OCI-M2 (cell line): Measurements from ENCODE around the gene MYPOP.
"Not testable (repeated sequence)": the region's sequence is repeated elsewhere in the genome, so short reads cannot be mapped to it uniquely, and the experiment has no call there.

Source experiments
- DNase-seq: peaks from one replicate; lab custom pipeline; 2025; ENCODE audit not compliant: unreplicated experiment; lab: John Stamatoyannopoulos, UW

MYPOP gene

DNA sequence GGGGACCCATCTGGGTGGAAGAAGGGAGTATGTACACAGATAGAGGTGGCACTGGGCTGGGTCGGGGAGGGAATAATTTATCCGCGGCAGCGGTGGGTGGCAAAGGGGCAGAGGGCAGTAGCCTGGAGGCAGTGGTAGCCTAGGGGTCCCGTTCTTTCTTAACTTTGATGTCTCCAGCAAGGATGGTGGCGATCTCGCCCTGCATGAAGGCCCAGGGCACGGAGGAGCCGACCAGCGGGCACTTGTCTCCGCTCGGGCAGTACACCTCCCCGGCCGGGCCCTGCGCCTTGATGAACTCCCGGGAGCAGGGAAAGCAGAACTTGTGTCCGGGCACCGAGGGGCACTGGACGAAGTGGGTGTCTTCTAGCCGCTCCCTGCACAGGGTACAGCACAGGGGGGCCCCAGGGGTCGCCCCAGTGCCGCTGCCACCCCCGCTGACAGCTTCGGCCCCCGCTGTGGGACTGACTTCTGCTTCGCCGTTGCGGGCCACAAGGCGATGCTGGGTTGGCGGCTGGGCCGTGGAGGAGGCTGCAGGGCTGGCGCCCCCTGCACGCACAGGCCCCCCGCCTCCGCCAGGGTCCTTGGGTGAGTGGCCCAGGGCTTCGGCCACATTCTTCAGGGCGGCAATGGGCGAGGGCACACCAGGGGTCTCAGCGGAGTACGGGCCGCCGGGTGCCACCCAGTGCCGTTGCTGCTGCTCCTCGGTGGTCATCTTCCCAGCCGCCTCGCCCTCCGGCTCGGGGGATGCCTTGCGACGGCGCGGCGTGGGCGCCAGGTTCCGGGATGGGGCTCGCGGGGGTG is 18.3 kb downstream of the MYPOP start:
- no peak for DNase-seq

DNA sequence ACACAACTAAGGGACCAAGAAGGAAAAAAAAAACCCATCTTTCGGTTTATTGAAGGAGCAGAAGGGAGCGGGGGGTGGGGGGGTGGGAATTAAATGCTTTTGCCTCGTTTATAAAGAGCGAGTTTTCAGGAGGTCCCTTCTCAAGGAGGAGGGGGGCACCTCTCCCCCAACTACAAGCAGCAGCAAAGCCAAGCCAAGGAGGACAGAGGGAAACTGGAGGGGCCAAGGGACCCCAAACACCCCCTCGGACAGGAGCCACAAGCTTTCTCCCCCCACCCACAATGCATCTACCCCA is 18.9 kb downstream of the MYPOP start:
- DNase-seq, result no peak

DNA sequence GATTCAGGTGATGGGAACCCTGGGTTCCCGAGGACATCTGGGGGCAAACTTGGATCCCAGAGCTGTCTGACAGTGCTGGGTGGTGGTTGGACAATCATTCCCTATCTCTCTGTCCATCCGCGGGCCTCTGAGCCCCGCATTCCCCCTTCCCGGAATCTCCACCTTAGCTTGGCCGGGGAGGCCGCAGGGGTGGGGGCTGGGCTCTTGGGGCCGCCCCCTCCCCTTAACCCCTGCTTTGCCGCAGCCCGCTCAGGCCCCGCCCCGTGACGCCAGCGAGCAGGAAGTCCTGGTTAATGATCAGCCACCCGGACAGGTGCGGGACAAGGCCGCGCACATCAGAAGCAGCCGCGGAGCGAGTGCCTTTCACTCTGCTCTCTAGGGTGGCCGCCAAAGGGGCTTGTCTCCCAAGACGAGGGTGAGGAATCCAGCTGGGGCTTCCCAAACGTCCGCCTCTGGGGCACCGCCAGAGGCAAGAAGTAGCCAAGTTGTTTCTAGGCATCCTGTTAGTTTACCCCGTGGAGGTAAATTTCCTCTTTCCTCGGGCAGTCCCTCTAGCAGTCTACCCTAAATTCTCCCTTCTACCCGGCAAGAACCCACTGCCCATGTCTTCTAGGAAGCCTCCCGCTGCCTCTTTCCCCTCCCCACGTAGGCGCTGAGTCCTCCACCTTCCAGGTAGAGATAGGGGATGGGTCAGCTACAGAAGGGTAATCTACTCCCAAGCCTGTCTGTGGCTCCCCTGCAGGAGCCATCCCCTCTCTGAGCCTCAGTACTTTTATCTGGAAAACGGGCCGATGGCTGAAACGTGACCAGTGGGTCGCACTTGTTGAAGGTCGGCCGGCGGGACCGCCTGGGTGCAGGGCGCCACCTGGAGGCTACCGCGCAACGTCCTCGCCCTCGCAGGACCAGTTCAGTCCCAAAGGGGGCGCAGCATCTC is 19.5 kb downstream of the MYPOP start:
- DNase-seq, result peak; percentile 60

DNA sequence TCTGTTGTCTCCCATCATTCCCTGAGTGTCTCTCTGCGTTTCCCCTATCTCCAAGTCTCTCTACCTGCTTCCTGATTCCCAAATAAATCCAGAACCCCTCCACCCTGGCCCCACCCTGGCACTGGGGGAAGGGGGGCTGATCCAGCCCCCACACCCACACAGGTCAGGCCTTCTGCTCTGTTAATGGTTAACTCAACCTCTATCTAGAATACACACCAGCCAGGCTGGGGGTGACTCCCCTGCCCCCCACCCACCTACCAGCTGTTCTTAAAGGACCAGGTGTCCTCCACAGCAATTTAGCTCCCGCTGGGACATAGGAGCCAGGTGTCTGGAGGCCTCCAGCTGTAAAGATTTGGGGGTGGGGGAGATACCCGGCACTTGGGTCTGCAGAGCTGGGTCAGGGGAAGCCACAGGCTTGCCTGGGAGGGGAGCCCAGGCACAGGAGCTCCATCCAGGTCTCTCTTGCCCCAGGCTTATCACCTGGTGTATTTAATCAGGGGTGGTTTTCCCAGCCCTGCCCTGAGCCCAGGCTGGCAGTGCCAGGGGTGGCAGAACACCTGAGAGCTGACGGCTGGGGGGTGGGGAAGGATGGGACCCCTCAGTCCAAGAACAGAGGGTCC is 20.4 kb downstream of the MYPOP start:
- no peak for DNase-seq

DNA sequence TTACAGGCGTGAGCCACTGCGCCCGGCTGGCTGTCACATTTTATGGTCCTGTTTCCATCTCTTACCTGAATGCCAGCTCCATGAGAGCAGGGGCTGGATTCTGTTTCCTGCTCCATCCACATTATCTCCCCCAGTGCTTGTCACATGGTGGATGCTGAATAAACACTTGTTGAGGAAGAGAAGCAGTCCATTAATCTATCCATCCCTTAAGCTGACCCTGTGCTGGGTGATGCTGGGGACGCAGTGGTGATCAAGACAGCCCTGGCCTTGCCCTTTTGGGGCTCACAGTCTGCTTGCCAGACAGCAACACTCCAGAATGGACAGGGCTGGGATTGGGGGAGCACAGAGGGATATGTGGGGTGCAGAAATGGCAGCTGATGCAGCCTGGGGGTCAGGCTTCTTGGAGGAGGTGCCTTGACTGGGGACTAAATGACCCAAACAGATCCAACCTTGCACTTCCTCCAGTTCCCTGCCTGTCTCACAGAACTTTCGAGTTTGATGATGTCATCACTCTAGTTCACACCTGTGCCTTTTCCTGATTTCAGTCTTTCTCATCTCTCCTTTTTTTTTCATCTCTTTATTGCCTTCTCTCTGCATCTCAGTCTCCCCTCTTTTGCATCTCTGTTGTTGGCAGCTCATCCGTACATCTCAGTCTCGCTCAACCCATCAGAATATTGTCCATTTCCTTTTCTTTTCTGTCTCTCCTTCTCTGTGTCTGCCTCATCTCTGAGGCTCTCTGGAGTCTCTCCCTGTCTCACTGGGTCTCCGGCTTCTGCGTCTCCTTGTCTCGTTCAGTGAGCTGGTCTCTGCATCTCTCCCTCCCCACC is 21.1 kb downstream of the MYPOP start:
- DNase-seq, result no peak

DNA sequence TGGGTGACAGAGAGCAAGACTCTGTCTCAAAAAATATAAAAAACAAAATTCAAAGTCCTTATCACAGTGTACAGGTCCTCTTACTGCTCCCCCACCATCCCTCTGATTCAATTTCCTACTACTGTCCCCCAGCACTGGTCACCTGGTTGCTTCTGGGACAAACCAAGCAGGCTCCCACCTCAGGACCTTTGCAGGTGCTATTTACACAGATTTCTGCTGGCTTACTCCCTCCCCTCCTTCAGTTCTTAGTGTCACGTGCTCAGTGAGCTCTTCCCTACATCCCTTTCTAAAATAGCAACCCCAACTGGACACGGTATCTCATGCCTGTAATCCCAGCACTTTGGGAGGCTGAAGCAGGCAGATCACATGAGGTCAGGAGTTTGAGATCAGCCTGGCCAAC is 22.4 kb downstream of the MYPOP start:
- no peak for DNase-seq

DNA sequence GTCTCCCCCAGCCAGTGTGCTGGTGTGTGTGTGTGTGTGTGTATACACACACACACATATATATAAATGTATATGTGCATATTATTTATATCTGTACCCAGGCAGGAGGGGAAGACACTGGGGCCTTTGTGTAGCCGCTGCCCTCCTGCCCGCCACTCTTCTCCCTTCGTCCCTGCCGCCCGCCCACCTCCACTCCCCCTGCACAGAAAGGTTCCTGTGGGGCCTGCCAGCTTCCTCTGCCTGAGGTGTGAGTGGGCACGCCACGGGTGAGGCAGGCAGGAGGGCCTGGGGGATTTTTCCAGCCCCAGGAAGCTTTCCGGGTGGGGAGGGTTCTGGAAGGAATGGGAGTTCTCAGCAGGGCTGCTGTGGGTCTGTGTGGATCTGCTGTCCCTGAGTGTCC is 23.4 kb downstream of the MYPOP start:
- no peak for DNase-seq

DNA sequence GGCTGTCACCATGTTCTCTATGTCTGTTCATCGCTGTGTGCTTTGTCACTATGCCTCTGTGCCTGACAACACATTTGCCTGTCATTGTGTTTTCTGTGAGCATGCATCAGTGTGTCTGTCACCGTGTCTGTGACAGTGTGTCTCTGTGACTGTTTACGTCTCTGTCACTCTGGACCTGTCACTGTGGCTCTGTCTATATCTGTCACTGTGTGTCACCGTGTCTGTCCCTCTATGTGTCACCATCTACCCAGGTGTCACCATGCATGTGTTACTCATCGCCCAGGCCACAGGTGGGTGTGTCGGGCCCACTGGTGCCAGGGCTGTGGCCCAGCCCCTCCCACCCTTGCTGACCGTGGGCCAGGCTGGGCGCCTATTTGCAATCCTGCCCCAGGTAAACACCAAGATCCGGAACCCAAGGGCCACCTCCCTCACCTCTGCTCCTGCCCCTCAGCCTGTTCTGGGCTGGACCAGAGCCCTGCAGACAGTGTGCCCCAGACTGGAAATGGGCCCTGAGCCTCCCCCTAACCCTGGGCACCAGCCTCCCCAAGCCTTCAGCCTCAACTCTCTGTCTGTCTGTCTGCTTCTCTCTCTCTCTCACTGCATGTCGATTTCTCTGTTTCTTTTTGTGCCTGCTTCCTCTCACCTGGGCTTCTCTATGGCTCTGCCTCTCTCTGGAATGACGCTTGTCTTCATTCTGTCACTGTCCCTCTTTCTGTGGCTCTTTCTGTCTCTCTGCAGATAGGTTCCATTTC is 24.2 kb downstream of the MYPOP start:
- DNase-seq, result no peak

DNA sequence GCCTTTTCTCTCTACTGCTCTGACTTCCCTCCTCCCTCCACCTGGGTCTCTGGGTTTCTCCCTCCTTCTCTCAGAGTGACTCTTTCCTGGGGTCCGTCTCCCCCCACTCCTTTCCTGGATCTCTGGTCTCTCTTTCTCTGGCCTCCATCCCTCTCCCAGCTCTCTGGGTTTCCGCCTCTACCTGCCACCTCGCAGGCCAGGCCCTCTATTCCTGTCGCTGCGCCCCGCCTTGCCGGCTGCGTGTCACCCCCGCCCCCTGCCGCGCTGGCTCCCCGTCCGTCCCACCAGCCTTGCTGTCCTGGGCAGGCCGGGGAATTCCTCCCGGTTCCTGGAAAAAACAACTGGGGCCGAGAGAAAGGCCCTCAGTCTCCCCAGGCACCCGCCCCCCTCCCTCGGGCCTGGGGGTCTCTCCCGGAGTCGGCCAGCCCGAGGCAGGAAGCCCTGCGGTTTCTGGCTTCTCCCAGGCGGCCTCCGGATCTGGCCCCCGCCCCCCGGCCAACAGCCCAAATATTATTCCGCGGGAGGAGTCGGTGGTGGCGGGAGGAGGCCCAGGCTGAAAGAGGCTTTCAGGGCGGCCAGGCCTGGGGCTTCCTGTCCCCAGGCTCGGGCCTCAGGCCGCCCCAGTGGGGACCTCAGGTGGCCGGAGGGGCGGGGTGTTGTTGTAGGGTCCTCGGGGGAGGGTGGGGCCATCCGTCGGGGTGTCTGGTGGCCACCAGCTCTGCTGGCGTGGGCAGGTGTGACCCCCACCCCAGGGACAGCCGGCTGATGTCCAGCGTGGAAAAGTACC is 25.8 kb downstream of the MYPOP start:
- no peak for DNase-seq

DNA sequence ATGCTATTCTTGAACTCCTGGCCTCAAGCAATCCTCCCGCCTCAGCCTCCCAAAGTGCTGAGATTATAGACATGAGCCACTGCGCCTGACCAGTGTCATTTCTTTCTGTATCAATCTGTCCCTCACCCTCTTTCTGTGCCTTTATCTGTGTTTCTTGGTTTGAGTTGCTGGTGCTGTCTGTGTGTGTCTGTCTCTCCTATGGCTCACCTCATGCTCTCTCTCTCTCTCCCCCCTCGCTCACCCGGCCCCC is 26.3 kb downstream of the MYPOP start:
- DNase-seq, result no peak

DNA sequence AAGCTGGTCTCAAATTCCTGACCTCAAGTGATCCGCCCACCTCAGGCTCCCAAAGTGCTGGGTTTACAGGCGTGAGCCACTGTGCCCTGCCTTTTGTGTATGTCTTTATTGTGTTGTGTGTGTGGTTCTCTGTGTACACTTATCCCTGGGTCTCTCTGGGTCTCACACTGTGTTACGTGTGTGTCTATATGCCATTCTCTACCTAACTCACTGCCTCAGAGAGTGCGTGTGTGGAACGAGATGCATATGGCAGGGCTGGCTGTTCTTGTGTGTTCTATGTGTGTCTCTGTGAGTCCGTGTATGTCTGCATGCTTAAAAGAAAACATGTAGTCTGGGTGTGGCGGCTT is 27.8 kb downstream of the MYPOP start:
- DNase-seq, result no peak

DNA sequence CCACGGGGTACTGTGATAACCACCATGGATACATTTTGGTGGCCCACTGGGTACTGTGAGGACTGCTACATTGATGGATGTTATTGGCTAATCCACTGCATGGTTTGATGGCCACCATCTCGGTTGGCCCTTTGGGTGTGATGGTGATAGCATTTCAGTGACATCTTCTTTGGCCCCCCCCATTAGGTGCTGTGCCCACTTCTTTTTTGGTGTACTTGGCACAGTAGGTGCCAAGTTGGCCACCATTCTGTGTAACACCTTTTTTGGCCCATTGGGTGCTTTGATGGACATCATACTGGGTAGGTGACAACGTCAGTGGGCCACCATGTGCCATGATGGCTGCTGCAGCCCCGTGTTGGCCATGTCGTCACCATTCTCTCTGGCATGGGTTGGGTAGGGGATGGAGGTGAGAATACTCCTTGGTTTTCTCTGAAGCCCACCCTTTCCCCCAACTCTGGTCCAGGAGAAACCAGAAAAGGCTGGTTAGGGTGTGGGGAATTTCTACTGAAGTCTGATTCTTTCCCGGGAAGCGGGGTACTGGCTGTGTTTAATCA is 29.1 kb downstream of the MYPOP start:
- no peak for DNase-seq

DNA sequence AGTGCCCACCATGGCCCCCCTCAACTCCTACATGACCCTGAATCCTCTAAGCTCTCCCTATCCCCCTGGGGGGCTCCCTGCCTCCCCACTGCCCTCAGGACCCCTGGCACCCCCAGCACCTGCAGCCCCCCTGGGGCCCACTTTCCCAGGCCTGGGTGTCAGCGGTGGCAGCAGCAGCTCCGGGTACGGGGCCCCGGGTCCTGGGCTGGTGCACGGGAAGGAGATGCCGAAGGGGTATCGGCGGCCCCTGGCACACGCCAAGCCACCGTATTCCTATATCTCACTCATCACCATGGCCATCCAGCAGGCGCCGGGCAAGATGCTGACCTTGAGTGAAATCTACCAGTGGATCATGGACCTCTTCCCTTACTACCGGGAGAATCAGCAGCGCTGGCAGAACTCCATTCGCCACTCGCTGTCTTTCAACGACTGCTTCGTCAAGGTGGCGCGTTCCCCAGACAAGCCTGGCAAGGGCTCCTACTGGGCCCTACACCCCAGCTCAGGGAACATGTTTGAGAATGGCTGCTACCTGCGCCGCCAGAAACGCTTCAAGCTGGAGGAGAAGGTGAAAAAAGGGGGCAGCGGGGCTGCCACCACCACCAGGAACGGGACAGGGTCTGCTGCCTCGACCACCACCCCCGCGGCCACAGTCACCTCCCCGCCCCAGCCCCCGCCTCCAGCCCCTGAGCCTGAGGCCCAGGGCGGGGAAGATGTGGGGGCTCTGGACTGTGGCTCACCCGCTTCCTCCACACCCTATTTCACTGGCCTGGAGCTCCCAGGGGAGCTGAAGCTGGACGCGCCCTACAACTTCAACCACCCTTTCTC is 30.1 kb downstream of the MYPOP start:
- DNase-seq, result no peak

DNA sequence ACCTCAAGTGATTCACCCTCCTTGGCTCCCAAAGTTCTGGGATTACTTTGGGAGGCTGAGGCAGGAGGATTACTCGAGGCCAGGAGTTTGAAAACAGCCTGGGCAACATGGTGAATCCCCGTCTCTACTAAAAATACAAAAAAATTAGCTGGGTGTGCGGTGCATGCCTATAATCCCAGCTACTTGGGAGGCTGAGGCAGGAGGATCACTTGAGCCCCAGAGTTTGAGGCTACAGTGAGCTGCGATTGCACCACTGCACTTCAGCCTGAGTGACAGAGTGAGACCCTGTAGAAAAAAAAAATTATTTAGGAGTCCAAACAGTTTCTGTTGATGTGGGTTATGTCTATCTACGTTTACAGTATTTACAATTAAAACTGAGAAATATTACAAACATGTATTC is 31.6 kb downstream of the MYPOP start:
- no peak for DNase-seq

DNA sequence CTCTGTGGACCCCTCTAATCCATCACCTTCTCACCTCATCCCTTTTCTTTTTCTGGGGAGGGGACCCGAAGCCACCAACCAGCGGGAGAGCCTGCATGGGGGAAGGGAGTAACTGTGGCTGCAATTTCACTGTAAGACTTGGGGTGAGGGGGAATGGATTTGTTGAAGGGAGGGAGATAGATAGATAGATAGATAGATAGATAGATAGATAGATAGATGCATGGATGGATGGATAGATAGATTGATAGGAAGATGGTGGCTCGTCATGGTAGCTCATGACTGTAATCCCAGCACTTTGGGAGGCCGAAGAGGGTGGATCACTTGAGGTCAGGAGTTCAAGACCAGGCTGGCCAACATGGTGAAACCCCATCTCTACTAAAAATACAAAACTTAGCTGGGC is 35.2 kb downstream of the MYPOP start:
- DNase-seq, result not testable (repeated sequence)

DNA sequence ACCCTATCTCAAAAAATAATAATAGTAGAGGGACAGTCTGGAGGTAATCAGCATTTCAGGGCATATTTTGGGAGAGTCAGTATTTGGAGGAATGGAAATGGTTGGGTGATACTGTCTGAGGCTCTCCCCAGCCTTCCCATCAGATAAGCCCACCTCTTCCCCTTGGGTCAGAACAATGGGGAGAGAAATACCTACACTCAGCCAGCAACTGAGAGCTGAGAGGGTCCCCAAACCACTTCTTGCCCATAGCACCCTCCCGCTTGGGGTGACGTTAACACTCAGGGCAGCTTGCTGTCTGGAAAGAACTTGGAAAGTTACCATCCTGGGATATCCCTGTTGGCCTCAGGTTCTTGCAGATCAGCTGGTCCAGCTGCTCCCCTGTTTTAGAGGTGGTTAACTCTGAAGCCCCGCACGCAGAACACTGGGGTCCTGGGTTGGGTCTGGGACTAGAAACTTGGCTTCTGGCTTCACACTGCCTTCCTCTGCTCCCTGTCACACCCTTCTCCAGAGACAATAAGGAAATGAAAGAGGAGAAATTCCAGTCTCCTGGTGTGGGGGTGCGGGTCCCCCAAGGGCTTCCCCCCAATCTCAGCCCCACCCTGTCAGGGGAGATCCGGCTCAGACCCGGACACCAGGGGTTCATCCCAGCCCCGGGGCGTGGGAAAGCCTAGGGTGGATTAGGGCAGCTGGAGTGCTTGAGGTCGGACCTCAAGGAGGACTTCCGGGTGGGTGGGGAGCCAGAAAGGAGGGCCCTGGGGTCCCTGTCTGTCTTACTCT is 35.8 kb downstream of the MYPOP start:
- DNase-seq, result no peak

DNA sequence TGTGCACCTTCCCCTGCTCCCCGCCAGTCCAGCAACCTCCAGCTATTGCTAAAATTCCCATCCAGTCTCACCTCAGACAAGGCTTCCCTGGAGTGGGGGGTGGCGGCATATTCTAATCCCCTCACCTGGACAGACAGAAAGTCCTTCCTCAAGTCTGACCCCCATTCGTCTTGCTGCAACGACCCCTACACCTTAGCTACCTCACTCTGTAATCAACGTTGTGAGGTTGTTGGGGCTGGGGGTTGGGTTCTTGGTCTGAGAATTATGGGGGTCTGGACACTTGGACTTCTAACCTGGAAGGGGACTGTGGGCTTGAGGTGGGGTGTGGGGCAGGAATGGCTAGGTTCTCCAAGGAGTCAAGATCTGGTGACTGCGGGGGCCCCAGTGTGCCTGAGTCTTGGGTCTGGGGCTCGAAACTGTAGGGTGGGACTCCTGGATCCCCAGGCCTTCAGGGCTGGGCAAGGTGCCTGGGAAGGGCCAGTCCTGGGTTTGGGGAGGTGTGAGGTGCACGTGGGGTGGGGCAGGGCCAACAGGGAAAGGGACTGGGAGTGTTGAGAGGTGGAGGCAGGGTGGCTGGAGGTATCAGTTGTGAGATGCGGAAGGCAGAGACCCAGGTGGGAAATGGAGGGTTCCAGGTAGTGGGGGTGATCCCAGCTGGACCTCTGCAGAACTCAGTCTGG is 37.0 kb downstream of the MYPOP start:
- DNase-seq, result no peak
